Breast epithelium (tissue), 3 donors: ENCODE data around the gene TNFRSF12A.

Experiments
- CTCF ChIP-seq, 3 donors: fragments of 450-650 bp; IDR thresholded peaks; one replicate each; pipeline ENCODE4 v1.5.1; 2016 to 2017; ENCODE audit warnings: antibody characterized with exemption in 3 of 3, mild to moderate bottlenecking in 3 of 3, moderate library complexity in 3 of 3
- POLR2AphosphoS5 ChIP-seq, 3 donors: sonication (generic); formaldehyde crosslinking; IDR thresholded peaks; one replicate each; pipeline ENCODE4 v1.6.1; 2017; ENCODE audit warnings: antibody characterized with exemption in 3 of 3

- TF ChIP-seq CTCF (IDR thresholded peaks at IDR 0.05) (no peak), POLR2AphosphoS5 (IDR thresholded peaks at IDR 0.05) (no peak)
Measured at GRCh38 chr16:3036726-3037315, 16.7 kb downstream of the TNFRSF12A start, which contains the start of gene BICDL2.
